ENCODE results near the gene ARPC2.

GRCh38 chr2:218300141-218300540, 83.2 kb downstream of the ARPC2 start:
- no peak for TF ChIP-seq CTCF (conservative IDR thresholded peaks at IDR 0.05; ENCODE audit: low read depth, low read length)
- TF ChIP-seq EZH2 (IDR thresholded peaks at IDR 0.05; ENCODE audit: low read length, unreplicated experiment), result no peak
